Caco-2 (cell line): Measurements from ENCODE around the gene SNX33. TPM values are rescaled to one million over a fixed set of nuclear protein-coding genes. Genes with fewer than 3 reads are reported as not detected.
"Not testable (repeated sequence)": the region's sequence is repeated elsewhere in the genome, so short reads cannot be mapped to it uniquely, and the experiment has no call there.

Source experiments
- BruUV-seq: library from RNA; stranded (reverse); fragments of 400-500 nt; replicated peaks from 2 replicates; lab custom pipeline; 2021; lab: Mats Ljungman, UMichigan
- CTCF ChIA-PET: fragments of 300-600 bp; sonication (Branson Sonifier 250); formaldehyde crosslinking; loops from one replicate; lab custom pipeline; 2022; ENCODE audit warnings: antibody characterized with exemption; lab: Charles Lee
- POLR2A ChIA-PET: fragments of 300-600 bp; sonication (Branson Sonifier 250); formaldehyde crosslinking; loops from one replicate; lab custom pipeline; 2022; ENCODE audit warnings: antibody characterized with exemption; lab: Charles Lee
- DNase-seq, 2 experiments: peaks; one replicate each; pipeline versions ENCODE4 v3.0.0 to v3.0.0-alpha.2; 2020 to 2022
- H3K27me3 ChIP-seq: replicated peaks from 2 replicates; pipeline ENCODE4 v1.6.0; 2011; ENCODE audit warnings: low read length; ENCODE audit not compliant: control insufficient read depth, insufficient read depth
- H3K36me3 ChIP-seq: 2 replicates; pipeline ENCODE4 v1.5.1; 2011; ENCODE audit warnings: low read length; ENCODE audit not compliant: control insufficient read depth, insufficient read depth
- H3K4me1 ChIP-seq: fragments of 250-450 bp; sonication (Bioruptor Pico); 2 replicates; pipeline ENCODE4 v1.5.1; 2020; ENCODE audit warnings: mild to moderate bottlenecking
- H3K4me3 ChIP-seq: 2 replicates; pipeline ENCODE4 v1.5.1; 2011; ENCODE audit warnings: low read depth, mild to moderate bottlenecking, control low read depth, low read length
- H3K9me3 ChIP-seq: fragments of 250-450 bp; sonication (Bioruptor Pico); 2 replicates; pipeline ENCODE4 v1.5.1; 2020; ENCODE audit warnings: mild to moderate bottlenecking, moderate library complexity
- H3K27ac Mint-ChIP-seq: one replicate; pipeline ENCODE4 v1.8.0; 2022; ENCODE audit warnings: mixed read lengths; ENCODE audit not compliant: unreplicated experiment
- H3K27me3 Mint-ChIP-seq: one replicate; pipeline ENCODE4 v1.8.0; 2022; ENCODE audit warnings: mixed read lengths; ENCODE audit not compliant: insufficient read depth, unreplicated experiment
- H3K36me3 Mint-ChIP-seq: one replicate; pipeline ENCODE4 v1.8.0; 2022; ENCODE audit warnings: mild to moderate bottlenecking, mixed read lengths; ENCODE audit not compliant: insufficient read depth, unreplicated experiment
- H3K4me1 Mint-ChIP-seq: one replicate; pipeline ENCODE4 v1.8.0; 2022; ENCODE audit warnings: low read depth, mixed read lengths; ENCODE audit not compliant: unreplicated experiment
- H3K4me3 Mint-ChIP-seq: one replicate; pipeline ENCODE4 v1.8.0; 2022; ENCODE audit warnings: mild to moderate bottlenecking, moderate library complexity, mixed read lengths; ENCODE audit not compliant: unreplicated experiment
- H3K9me3 Mint-ChIP-seq: one replicate; pipeline ENCODE4 v1.8.0; 2022; ENCODE audit warnings: mixed read lengths; ENCODE audit not compliant: unreplicated experiment
- CTCF ChIP-seq, 2 experiments: fragments of 200-600 bp in 1 of 2; IDR thresholded peaks; 1 replicate in 1 of 2; 2 replicates in 1 of 2; pipeline versions ENCODE4 v1.5.1 to v1.8.0; 2011 to 2022; ENCODE audit warnings: antibody characterized with exemption in 1 of 2, control low read depth in 1 of 2, inconsistent platforms in 1 of 2, low read depth in 1 of 2, low read length in 1 of 2, mild to moderate bottlenecking in 1 of 2, moderate library complexity in 1 of 2; ENCODE audit not compliant: insufficient read depth in 1 of 2, severe bottlenecking in 1 of 2, unreplicated experiment in 1 of 2
- intact Hi-C: fragments of 100-400 bp; cut with micrococcal nuclease; formaldehyde crosslinking; loops from one replicate; pipeline ENCODE4 v1.10.0; 2022; ENCODE audit not compliant: unreplicated experiment
- total RNA-seq: library from RNA; stranded (reverse); gene quantifications from 2 replicates; pipeline ENCODE4 v1.2.3, GENCODE V29; 2022

Gene SNX33
- total RNA-seq, 1 experiment from 2014 or later = 19.4 TPM

DNA sequence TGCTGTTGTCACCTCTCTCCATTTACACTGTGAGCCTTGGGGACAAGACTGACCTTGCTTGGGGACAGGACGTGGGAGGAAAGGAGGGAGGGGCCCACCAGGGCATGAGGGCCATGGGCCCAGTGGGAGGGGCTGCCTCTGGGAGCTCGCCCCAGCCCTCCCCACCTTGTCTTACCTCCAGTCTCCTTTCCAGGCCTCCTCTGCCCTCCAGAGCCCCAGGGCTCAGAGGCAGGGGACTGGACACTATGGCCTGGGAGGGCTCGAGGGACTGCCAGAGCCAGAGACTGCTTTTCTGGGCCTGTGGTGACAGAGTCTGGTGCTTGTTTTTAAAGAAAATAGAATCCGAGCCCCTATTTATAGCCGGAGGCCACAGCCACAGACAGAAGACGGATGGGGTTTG, 54.7 kb downstream of the SNX33 start:
- Mint-ChIP-seq H3K27ac (no peak overlapping the region), H3K9me3 (no peaks in the 10 kb centered on the region), H3K27me3 (no peaks in the 10 kb centered on the region), H3K4me3 (no peak overlapping the region), H3K36me3 (no peaks in the 10 kb centered on the region), H3K4me1 (no peaks in the 10 kb centered on the region)
- no peaks in the 10 kb centered on the region for H3K9me3 ChIP-seq
- no peaks in the 10 kb centered on the region for H3K27me3 ChIP-seq
- no peak overlapping the region for H3K4me3 ChIP-seq
- BruUV-seq = no TSS peak
- ChIA-PET CTCF (no interaction called here), POLR2A (no interaction called here)
- H3K36me3 ChIP-seq = no peaks in the 10 kb centered on the region
- TF ChIP-seq CTCF (IDR thresholded peaks at IDR 0.05; ENCODE audit: insufficient read depth in 1 of 2, low read depth in 1 of 2, low read length in 1 of 2, severe bottlenecking in 1 of 2, unreplicated experiment in 1 of 2) = no peak
- DNase-seq = no peak
- intact Hi-C loops = no loop called here
- H3K4me1 ChIP-seq = no peaks in the 10 kb centered on the region

DNA sequence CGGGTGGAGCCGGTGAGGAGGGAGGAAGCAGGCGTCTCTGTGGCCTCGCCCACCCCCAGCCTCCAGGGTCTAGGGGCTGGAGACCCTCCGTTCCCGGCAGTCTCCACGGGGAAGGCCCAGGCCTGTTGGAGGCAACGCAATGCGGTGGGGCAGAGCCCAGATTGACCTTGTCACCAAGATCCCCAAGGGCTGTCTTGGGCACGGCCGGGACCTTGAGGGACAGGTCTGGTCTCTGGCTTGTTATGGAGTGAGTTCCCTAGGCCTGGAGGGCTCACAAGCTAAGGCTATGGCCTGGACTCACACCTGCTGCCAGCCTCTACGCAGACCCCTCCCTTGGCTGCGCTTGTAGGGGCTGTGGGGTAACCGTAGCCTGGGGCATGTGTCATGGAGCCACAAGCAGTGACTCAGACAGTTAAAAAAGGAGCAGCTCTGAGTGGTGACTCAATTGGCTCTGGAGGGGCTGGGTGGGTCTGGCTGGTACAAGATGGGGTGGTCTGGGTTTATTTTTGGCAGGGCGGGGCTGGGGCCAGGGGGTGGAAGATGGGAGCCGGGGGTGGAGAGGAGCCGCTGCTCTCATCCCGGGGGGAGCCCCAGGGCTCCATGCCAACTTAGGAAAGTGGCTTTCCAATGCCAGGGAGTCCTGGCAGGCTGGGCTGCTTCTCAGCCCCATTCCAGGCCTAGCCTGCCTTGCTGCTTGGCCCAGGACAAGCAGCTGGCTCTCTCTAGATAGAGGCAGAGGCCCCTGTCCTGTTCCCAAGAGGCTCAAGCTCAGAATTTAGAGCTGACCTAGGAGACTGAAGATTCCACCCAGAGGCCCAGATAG, 55.9 kb downstream of the SNX33 start:
- CTCF ChIA-PET, H3K9me3 Mint-ChIP-seq, H3K4me3 Mint-ChIP-seq: not testable (repeated sequence)

DNA sequence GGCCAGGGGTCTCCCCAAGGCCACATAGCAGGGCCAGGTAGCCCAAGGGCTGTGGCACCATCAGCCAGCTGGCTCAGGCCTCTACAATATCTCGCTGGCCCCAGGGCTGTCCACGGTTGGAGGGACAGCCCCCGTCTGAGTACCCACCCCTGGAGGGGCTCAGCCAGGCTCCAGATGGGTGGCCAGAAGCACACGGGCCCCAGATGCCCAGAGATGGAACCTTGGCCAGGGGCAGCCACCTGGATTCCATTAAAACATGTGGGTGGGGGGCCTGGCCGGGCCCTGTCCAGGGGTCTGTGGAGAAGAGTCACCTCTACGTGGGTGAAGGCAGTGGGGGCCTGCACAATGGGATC, 56.5 kb downstream of the SNX33 start:
- Mint-ChIP-seq H3K27me3 (no peaks in the 10 kb centered on the region), H3K36me3 (no peaks in the 10 kb centered on the region), H3K4me1 (no peaks in the 10 kb centered on the region), H3K4me3 (no peak overlapping the region), H3K9me3 (no peaks in the 10 kb centered on the region), H3K27ac (no peak overlapping the region)
- no peak for DNase-seq
- H3K9me3 ChIP-seq = no peaks in the 10 kb centered on the region
- H3K4me3 ChIP-seq = no peak overlapping the region
- BruUV-seq = no TSS peak
- H3K36me3 ChIP-seq = no peaks in the 10 kb centered on the region
- no peaks in the 10 kb centered on the region for H3K4me1 ChIP-seq
- H3K27me3 ChIP-seq = no peaks in the 10 kb centered on the region
- intact Hi-C loops = no loop called here
- CTCF ChIA-PET = no interaction called here
- TF ChIP-seq CTCF (IDR thresholded peaks at IDR 0.05; ENCODE audit: insufficient read depth in 1 of 2, low read depth in 1 of 2, low read length in 1 of 2, severe bottlenecking in 1 of 2, unreplicated experiment in 1 of 2) = no peak
- POLR2A ChIA-PET = no interaction called here

More for the DNA sequence above, 55.9 kb downstream of the SNX33 start:
- H3K27me3 Mint-ChIP-seq, POLR2A ChIA-PET, H3K36me3 ChIP-seq, H3K4me1 ChIP-seq, DNase-seq, BruUV-seq, H3K36me3 Mint-ChIP-seq, H3K27me3 ChIP-seq, H3K4me3 ChIP-seq, intact Hi-C loops, H3K9me3 ChIP-seq, H3K27ac Mint-ChIP-seq, H3K4me1 Mint-ChIP-seq: not testable (repeated sequence)
